ENCODE results near the gene L1CAM. TPM values are rescaled to one million over a fixed set of nuclear protein-coding genes. Genes with fewer than 3 reads are reported as not detected.
A peak's percentile ranks its signal among the peaks of the same experiment; 100 is the strongest.

L1CAM gene
- total and polyA plus RNA-seq, 2 of the 8 experiments (the other 6 are each of a cell fraction or from before 2014, with no cell fraction given) = 11.0 to 43.0 TPM

GRCh38 chrX:153816831-153817690 is 68.9 kb downstream of the L1CAM start:
- Histone ChIP-seq H2BK15ac (ENCODE audit: low read length) (no peak overlapping the region), H2BK20ac (ENCODE audit: low read length) (no peak overlapping the region), H4K20me1 (replicated peaks in 1 of 2; ENCODE audit: control insufficient read depth in 1 of 2, insufficient read depth in 2 of 2, low read length in 2 of 2) (peaks cover 0 to 16% of the 10 kb centered on the region in 2 experiments), H3K56ac (replicated peaks; ENCODE audit: insufficient read length, low read depth, low read length) (no peak overlapping the region), H4K91ac (replicated peaks; ENCODE audit: insufficient read length, low read length) (no peak overlapping the region), H2BK5ac (ENCODE audit: low read depth, low read length) (peak overlapping the region; percentile 66; the same call in 1 of the 2 replicates), H3K9ac (replicated peaks in 1 of 4; ENCODE audit: extremely low read depth in 1 of 4, low read depth in 3 of 4, low read length in 3 of 4) (no peak overlapping the region), H2BK12ac (ENCODE audit: low read depth, low read length) (0 out of 2 replicates have a peak overlapping the region, but pooled peaks have one; percentile 27), H3K4me1 (replicated peaks in 1 of 4; ENCODE audit: control insufficient read depth in 3 of 4, insufficient read depth in 4 of 4, low read length in 3 of 4) (peaks cover 3 to 27% (median 10%) of the 10 kb centered on the region in 4 experiments), H3K23ac (ENCODE audit: insufficient read length) (no peak overlapping the region), H3K4ac (replicated peaks; ENCODE audit: insufficient read length, low read depth, low read length) (no peak overlapping the region), H2AK5ac (ENCODE audit: low read depth, low read length) (peak overlapping the region; percentile 82; the same call in 1 of the 2 replicates), H3K79me1 (ENCODE audit: low read depth, low read length) (0 out of 2 replicates have a peak, but pooled peaks cover 2% of the 10 kb centered on the region), H4K5ac (ENCODE audit: insufficient read length, low read depth, low read length) (no peak overlapping the region), H3K36me3 (ENCODE audit: control insufficient read depth in 2 of 4, insufficient read depth in 4 of 4, low read length in 3 of 4) (no peaks in the 10 kb centered on the region), H3K27ac (ENCODE audit: low read depth, low read length) (no peak overlapping the region), H3K79me2 (ENCODE audit: control insufficient read depth in 1 of 2, insufficient read depth in 2 of 2, low read length in 2 of 2) (peaks cover 15 to 80% of the 10 kb centered on the region in 2 experiments), H3K9me3 (ENCODE audit: insufficient read depth in 2 of 2, low read depth in 1 of 2, low read length in 1 of 2) (no peaks in the 10 kb centered on the region), H3K4me2 (ENCODE audit: insufficient read depth in 1 of 2, low read depth in 2 of 2, low read length in 2 of 2) (no peak overlapping the region; a peak in 1 of 4 replicates), H3K14ac (ENCODE audit: insufficient read length) (no peak overlapping the region), H3K4me3 (ENCODE audit: extremely low read depth in 1 of 4, insufficient read depth in 2 of 4, low read depth in 3 of 4, low read length in 4 of 4) (no peak overlapping the region), H4K8ac (ENCODE audit: extremely low read depth, insufficient read depth, low read length) (no peak overlapping the region), H2BK120ac (replicated peaks; ENCODE audit: low read depth, low read length) (no peak overlapping the region), H3K27me3 (replicated peaks in 1 of 4; ENCODE audit: control insufficient read depth in 3 of 4, extremely low read depth in 1 of 4, insufficient read depth in 3 of 4, low read length in 3 of 4) (no peaks in the 10 kb centered on the region), H2AFZ (ENCODE audit: low read length) (no peak overlapping the region), H3K18ac (ENCODE audit: extremely low read depth, low read length) (no peak overlapping the region), H3K23me2 (ENCODE audit: low read depth, low read length) (peaks cover 2% of the 10 kb centered on the region; the same call in 1 of the 2 replicates)
- POLR2A ChIA-PET (ENCODE audit: partially characterized antibody) = interaction anchor here (0.8 kb wide), 1 partner anchor 9 kb away, joined by 3 read pairs; no protein-coding TSS in a partner anchor
- TF ChIP-seq SRF (IDR thresholded peaks at IDR 0.05; ENCODE audit: low read depth, low read length) = no peak
- no peak for TF ChIP-seq MAX (IDR thresholded peaks at IDR 0.05)
- TF ChIP-seq TBP (IDR thresholded peaks at IDR 0.05; ENCODE audit: low read depth, low read length) = no peak
- no peak for TF ChIP-seq NRF1 (IDR thresholded peaks at IDR 0.05; ENCODE audit: low read depth, low read length)
- TF ChIP-seq TAF7 (optimal IDR thresholded peaks at IDR 0.05; ENCODE audit: borderline replicate concordance, low read depth, low read length) = no peak
- no peak for TF ChIP-seq RNF2 (IDR thresholded peaks at IDR 0.05; ENCODE audit: borderline replicate concordance, low read depth, low read length, missing control alignments, poor library complexity, severe bottlenecking)
- TF ChIP-seq RAD21 (IDR thresholded peaks at IDR 0.05 in 1 of 2, conservative IDR thresholded peaks at IDR 0.05 in 1 of 2; ENCODE audit: low read depth in 2 of 2, low read length in 2 of 2) = no peak
- no peak for TF ChIP-seq EP300 (IDR thresholded peaks at IDR 0.05; ENCODE audit: borderline replicate concordance in 1 of 2, low read depth in 2 of 2, low read length in 2 of 2)
- DNase-seq (ENCODE audit: low read depth in 1 of 2, low spot score in 2 of 2) (no peak), FAIRE-seq (no peak)
- 93% methylated on average over 20 of the region's 25 CpGs; no CpG with 5 or more reads in 1 of the 2 experiments for WGBS, 2 experiments (ENCODE audit: extremely low coverage in 1 of 2, insufficient coverage in 1 of 2, insufficient read length in 1 of 2, insufficient replicate concordance in 2 of 2, low coverage in 1 of 2, low lambda C conversion rate in 2 of 2, missing lambda C conversion rate in 1 of 2)
- CTCF ChIA-PET (ENCODE audit: partially characterized antibody) = interaction anchor here (1.2 kb wide), 1 partner anchor 9 kb away, joined by 3 read pairs; no protein-coding TSS in a partner anchor
